Measurements from ENCODE around the gene NRSN1. TPM values are rescaled to one million over a fixed set of nuclear protein-coding genes. Genes with fewer than 3 reads are reported as not detected.
A peak's percentile ranks its signal among the peaks of the same experiment; 100 is the strongest.

The NRSN1 gene
- total and polyA plus RNA-seq, 2 of the 13 experiments (the other 11 are each of a cell fraction or from before 2014, with no cell fraction given): not detected

- 0 out of 2 replicates have a peak, but pooled peaks have one; percentile 22 for TF ChIP-seq ZSCAN31 (CRISPR knock-in tag; IDR thresholded peaks at IDR 0.05; ENCODE audit: low read depth)
- TF ChIP-seq HNF4A (CRISPR knock-in tag; IDR thresholded peaks at IDR 0.05): peak; percentile 96
- TF ChIP-seq HNRNPH1 (optimal IDR thresholded peaks at IDR 0.05; ENCODE audit: low read depth, low read length): no peak
- TF ChIP-seq FOXO1 (CRISPR knock-in tag; IDR thresholded peaks at IDR 0.05): peak; percentile 56
- peak; percentile 85; the same call in 1 of the 2 replicates for TF ChIP-seq RXRA (CRISPR knock-in tag; IDR thresholded peaks at IDR 0.05)
- no peak for TF ChIP-seq ZNF672 (CRISPR knock-in tag; IDR thresholded peaks at IDR 0.05)
- no peak for TF ChIP-seq AGO1 (IDR thresholded peaks at IDR 0.05; ENCODE audit: low read depth, low read length, poor library complexity, severe bottlenecking)
- peak; percentile 71; the same call in 1 of the 2 replicates for TF ChIP-seq TMF1 (CRISPR knock-in tag; IDR thresholded peaks at IDR 0.05; ENCODE audit: low read depth)
- peak; percentile 76; the same call in 1 of the 2 replicates for TF ChIP-seq WIZ (CRISPR knock-in tag; IDR thresholded peaks at IDR 0.05)
- TF ChIP-seq BRF2 (CRISPR knock-in tag; IDR thresholded peaks at IDR 0.05): peak; percentile 83; the same call in 1 of the 2 replicates
- peak; percentile 87; the same call in 1 of the 2 replicates for TF ChIP-seq GATAD2A (CRISPR knock-in tag; IDR thresholded peaks at IDR 0.05)
- TF ChIP-seq ZNF629 (CRISPR knock-in tag; conservative IDR thresholded peaks at IDR 0.05): no peak
- no peak for TF ChIP-seq SRSF1 (optimal IDR thresholded peaks at IDR 0.05; ENCODE audit: low read depth, low read length)
- no peak for TF ChIP-seq ZFYVE20 (CRISPR knock-in tag; IDR thresholded peaks at IDR 0.05; ENCODE audit: borderline replicate concordance, low read depth)
- TF ChIP-seq HOXD1 (CRISPR knock-in tag; IDR thresholded peaks at IDR 0.05): peak; percentile 42; the same call in 1 of the 2 replicates
- peak; percentile 32 for TF ChIP-seq YY1 (IDR thresholded peaks at IDR 0.05; ENCODE audit: insufficient read depth, insufficient replicate concordance, low read depth, low read length)
- TF ChIP-seq FOXA3 (CRISPR knock-in tag; IDR thresholded peaks at IDR 0.05): peak; percentile 89
- TF ChIP-seq TFAP4 (IDR thresholded peaks at IDR 0.05; ENCODE audit: borderline replicate concordance, low read depth): peak; percentile 87
- TF ChIP-seq FOXJ3 (CRISPR knock-in tag; IDR thresholded peaks at IDR 0.05; ENCODE audit: borderline replicate concordance): peak; percentile 90; the same call in 1 of the 2 replicates
- peak; percentile 29 to 33; a peak in 1 of 4 replicates for TF ChIP-seq MAFK (conservative IDR thresholded peaks at IDR 0.05 in 1 of 2, IDR thresholded peaks at IDR 0.05 in 1 of 2; ENCODE audit: low read length in 2 of 2)
- 0 out of 2 replicates have a peak, but pooled peaks have one; percentile 40 for TF ChIP-seq ATF2 (CRISPR knock-in tag; IDR thresholded peaks at IDR 0.05)
- peak; percentile 54 for TF ChIP-seq TBL1XR1 (IDR thresholded peaks at IDR 0.05; ENCODE audit: borderline replicate concordance, low read length, partially characterized antibody)
- TF ChIP-seq AHR (CRISPR knock-in tag; IDR thresholded peaks at IDR 0.05): no peak
- TF ChIP-seq ELK4 (CRISPR knock-in tag; IDR thresholded peaks at IDR 0.05; ENCODE audit: borderline replicate concordance): no peak
- TF ChIP-seq ATF7-NPFF (CRISPR knock-in tag; IDR thresholded peaks at IDR 0.05; ENCODE audit: low read depth): no peak
- TF ChIP-seq ZNF10 (CRISPR knock-in tag; IDR thresholded peaks at IDR 0.05; ENCODE audit: borderline replicate concordance, low read depth): peak; percentile 97
- no peak; the same call in 1 of the 2 replicates for TF ChIP-seq RELA (CRISPR knock-in tag; IDR thresholded peaks at IDR 0.05)
- TF ChIP-seq CEBPG (CRISPR knock-in tag; IDR thresholded peaks at IDR 0.05): peak; percentile 68
- TF ChIP-seq ZNF205 (CRISPR knock-in tag; IDR thresholded peaks at IDR 0.05): peak; percentile 80
Measured at GRCh38 chr6:24148154-24148570, 22.1 kb downstream of the NRSN1 start (continued).
